Measurements from ENCODE around the gene TMEM129. TPM values are rescaled to one million over a fixed set of nuclear protein-coding genes. Genes with fewer than 3 reads are reported as not detected.

The TMEM129 gene
- total and polyA plus RNA-seq, 7 donors = 11.8 to 43.6 (median 31.6) TPM

DNA sequence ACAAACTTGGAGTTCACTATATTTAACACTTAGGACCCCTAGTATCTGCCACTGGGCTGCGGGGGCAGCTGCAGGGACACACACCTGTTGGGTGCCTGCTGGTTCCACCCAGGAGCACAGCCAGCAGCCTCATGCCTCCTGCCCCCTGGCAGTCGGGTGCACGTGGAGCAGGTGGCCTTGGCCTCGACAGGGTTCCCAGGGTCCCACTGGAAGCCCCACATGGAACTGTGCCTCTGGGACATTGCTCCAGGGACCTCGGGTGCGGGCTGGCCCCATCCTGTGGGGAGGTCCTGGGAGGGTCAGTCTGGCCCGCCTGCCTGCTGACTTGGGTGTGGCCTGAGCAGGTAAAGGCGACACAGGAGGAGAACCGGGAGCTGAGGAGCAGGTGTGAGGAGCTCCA lies 18.2 kb upstream of the TMEM129 start:
- ATAC-seq (no peak), DNase-seq (no peak)
- 85 to 90% (median 89%) methylated on average over 8 to 9 of the region's 9 CpGs for WGBS, 3 donors
- no peaks in the 10 kb centered on the region for H3K27me3 ChIP-seq (ENCODE audit: insufficient read depth in 3 of 3, low read length in 2 of 3)
- peaks cover 4% of the 10 kb centered on the region for H3K9me3 ChIP-seq
- no peaks in the 10 kb centered on the region for H3K4me1 ChIP-seq
- no peak for TF ChIP-seq CTCF (IDR thresholded peaks at IDR 0.05)
- intact Hi-C loops (cut with DNase I) = no loop called here
- H3K4me3 ChIP-seq = no peak overlapping the region
- H3K36me3 ChIP-seq (ENCODE audit: insufficient read depth in 1 of 2, low read depth in 1 of 2) = peaks cover 7 to 56% of the 10 kb centered on the region in 2 donors
- H3K27ac ChIP-seq = no peak overlapping the region

DNA sequence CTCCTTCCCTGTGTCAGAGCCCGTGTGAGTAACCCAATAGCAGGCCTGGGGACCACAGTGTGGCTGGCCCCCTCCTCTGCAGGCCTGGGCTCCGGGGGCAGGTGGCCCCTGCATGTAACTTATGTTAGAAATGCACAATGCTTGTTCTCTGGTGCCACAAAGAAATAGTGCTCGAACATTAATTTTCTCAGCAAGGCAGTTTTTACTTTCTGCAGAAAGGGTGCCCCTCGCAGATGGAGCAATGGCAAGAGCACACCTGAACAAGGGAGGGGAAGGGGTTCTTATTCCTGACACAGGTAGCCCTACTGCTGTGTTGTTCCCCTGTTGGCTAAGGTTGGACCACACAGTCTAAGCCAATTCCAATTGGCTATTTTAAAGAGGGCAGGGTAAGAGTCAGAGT lies 17.3 kb upstream of the TMEM129 start:
- TF ChIP-seq CTCF (IDR thresholded peaks at IDR 0.05) = no peak
- intact Hi-C loops (cut with DNase I) = no loop called here
- ATAC-seq (no peak), DNase-seq (no peak)
- H3K27ac ChIP-seq = no peak overlapping the region
- no peaks in the 10 kb centered on the region for H3K4me1 ChIP-seq
- H3K36me3 ChIP-seq (ENCODE audit: insufficient read depth in 1 of 2, low read depth in 1 of 2) = peaks cover 7 to 63% of the 10 kb centered on the region in 2 donors
- 97 to 99% (median 98%) methylated on average over 4 of the region's 4 CpGs for WGBS, 3 donors
- no peak overlapping the region for H3K4me3 ChIP-seq
- no peaks in the 10 kb centered on the region for H3K27me3 ChIP-seq (ENCODE audit: insufficient read depth in 3 of 3, low read length in 2 of 3)
- peaks cover 4% of the 10 kb centered on the region for H3K9me3 ChIP-seq

- H3K27me3 ChIP-seq (ENCODE audit: insufficient read depth in 3 of 3, low read length in 2 of 3) = no peaks in the 10 kb centered on the region
- DNase-seq = no peak
- H3K4me3 ChIP-seq = no peak overlapping the region
- ATAC-seq = no peak
- H3K4me1 ChIP-seq = no peaks in the 10 kb centered on the region
- H3K36me3 ChIP-seq (ENCODE audit: insufficient read depth in 1 of 2, low read depth in 1 of 2) = peaks cover 8 to 71% of the 10 kb centered on the region in 2 donors
- no peak for TF ChIP-seq CTCF (IDR thresholded peaks at IDR 0.05)
- no peak overlapping the region for H3K27ac ChIP-seq
- WGBS, 3 donors = 97 to 99% (median 98%) methylated on average over 13 to 15 of the region's 15 CpGs
- peaks cover 4% of the 10 kb centered on the region for H3K9me3 ChIP-seq
- intact Hi-C loops (cut with DNase I) = no loop called here
Measured at GRCh38 chr4:1737666-1738065, 16.5 kb upstream of the TMEM129 start.

DNA sequence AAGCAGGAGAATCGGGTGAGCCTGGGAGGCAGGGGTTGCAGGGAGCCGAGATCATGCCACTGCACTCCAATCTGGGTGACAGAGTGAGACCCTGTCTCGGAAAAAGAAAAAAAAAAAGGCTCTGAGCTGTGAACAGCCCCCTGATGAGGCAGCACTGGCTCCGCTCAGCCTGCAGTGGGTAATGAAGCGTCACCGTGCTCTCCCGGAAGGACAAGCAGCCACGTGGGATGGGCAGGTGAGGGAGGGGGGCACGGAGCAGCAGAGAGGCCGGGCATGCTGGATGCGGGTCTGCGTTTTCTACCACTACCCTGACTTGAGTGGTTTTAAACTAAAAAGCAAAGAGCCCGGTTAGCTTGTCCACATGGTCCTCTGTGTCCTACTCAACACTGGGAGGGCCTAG lies 15.7 kb upstream of the TMEM129 start:
- intact Hi-C loops (cut with DNase I) = no loop called here
- TF ChIP-seq CTCF (IDR thresholded peaks at IDR 0.05) = no peak

DNA sequence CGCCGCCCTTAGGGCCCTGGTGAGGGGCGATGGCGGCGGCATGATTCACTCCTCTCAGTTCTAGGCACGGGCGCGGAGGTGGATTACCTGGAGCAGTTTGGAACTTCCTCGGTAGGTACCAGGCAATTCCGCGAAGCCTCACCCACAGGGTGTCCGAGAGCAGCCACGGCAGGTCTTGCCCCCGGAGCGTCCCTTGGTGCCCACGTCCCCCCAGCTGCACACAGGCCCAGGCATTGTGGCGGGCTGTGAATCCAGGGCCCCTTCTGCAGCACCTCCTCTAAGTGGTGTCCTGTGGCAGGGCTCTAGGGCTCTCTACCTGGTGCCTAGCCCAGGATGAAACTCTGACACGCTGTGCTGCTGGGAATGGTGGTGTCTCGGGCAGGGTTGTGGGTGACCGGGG lies 14.1 kb upstream of the TMEM129 start:
- TF ChIP-seq CTCF (IDR thresholded peaks at IDR 0.05) = no peak
- H3K4me1 ChIP-seq = no peaks in the 10 kb centered on the region
- peaks cover 4% of the 10 kb centered on the region for H3K9me3 ChIP-seq
- no peak for ATAC-seq
- WGBS, 3 donors = 91 to 95% (median 94%) methylated on average over 20 of the region's 20 CpGs
- no peaks in the 10 kb centered on the region for H3K27me3 ChIP-seq (ENCODE audit: insufficient read depth in 3 of 3, low read length in 2 of 3)
- intact Hi-C loops (cut with DNase I) = no loop called here
- H3K27ac ChIP-seq = no peak overlapping the region
- peaks cover 7 to 72% of the 10 kb centered on the region in 2 donors for H3K36me3 ChIP-seq (ENCODE audit: insufficient read depth in 1 of 2, low read depth in 1 of 2)
- no peak overlapping the region for H3K4me3 ChIP-seq
- no peak for DNase-seq

More for the DNA sequence above, 15.7 kb upstream of the TMEM129 start:
- 91 to 97% (median 95%) methylated on average over 13 of the region's 13 CpGs for WGBS, 3 donors
- no peaks in the 10 kb centered on the region for H3K4me1 ChIP-seq
- H3K27me3 ChIP-seq (ENCODE audit: insufficient read depth in 3 of 3, low read length in 2 of 3) = no peaks in the 10 kb centered on the region
- H3K9me3 ChIP-seq = peaks cover 4% of the 10 kb centered on the region
- no peak overlapping the region for H3K27ac ChIP-seq
- no peak overlapping the region for H3K4me3 ChIP-seq
- DNase-seq (no peak), ATAC-seq (no peak)
- H3K36me3 ChIP-seq (ENCODE audit: insufficient read depth in 1 of 2, low read depth in 1 of 2) = peaks cover 11 to 75% of the 10 kb centered on the region in 2 donors

All from psoas muscle (tissue), 8 donors.